GM18861 (cell line): ENCODE measurements around the gene ZNF740.

Experiments
- ATAC-seq: cut with Tn5 transposase; IDR thresholded peaks from one replicate; pipeline ENCODE4 v1.9.1; 2021; ENCODE audit not compliant: unreplicated experiment

ZNF740 gene

GRCh38 chr12:53241623-53242412, 61.3 kb downstream of the ZNF740 start:
- no peak for ATAC-seq

- ATAC-seq, result no peak
These were observed 63.8 kb downstream of the ZNF740 start for GRCh38 chr12:53244337-53244736.
